Natural killer cell (primary cell): ENCODE measurements around the gene CD34. TPM values are rescaled to one million over a fixed set of nuclear protein-coding genes. Genes with fewer than 3 reads are reported as not detected.

Source experiments
- ATAC-seq, 3 donors: fragments of 150-1000 bp in 2 of 3; fragments of 200-7000 bp in 1 of 3; cut with Tn5 transposase; 1 replicate in 1 of 3; 2 replicates in 2 of 3; pipeline ENCODE4 v1.10.0; 2021; ENCODE audit warnings: mild to moderate bottlenecking in 2 of 3, moderate library complexity in 2 of 3
- DNase-seq, 2 donors: peaks; one replicate each; pipeline versions ENCODE4 v3.0.0 to v3.0.0-alpha.2; 2013 to 2021; ENCODE audit warnings: mixed read lengths in 1 of 2
- H3K27ac ChIP-seq: one replicate; pipeline ENCODE4 v1.5.1; 2013; ENCODE audit warnings: mild to moderate bottlenecking, low read length
- H3K27me3 ChIP-seq: one replicate; pipeline ENCODE4 v1.6.1; 2013; ENCODE audit warnings: low read length; ENCODE audit not compliant: control insufficient read depth, insufficient read depth
- H3K36me3 ChIP-seq: one replicate; pipeline ENCODE4 v1.6.1; 2013; ENCODE audit warnings: low read length; ENCODE audit not compliant: control insufficient read depth, insufficient read depth
- H3K4me1 ChIP-seq: one replicate; pipeline ENCODE4 v1.6.1; 2013; ENCODE audit warnings: low read length; ENCODE audit not compliant: control insufficient read depth, insufficient read depth
- H3K4me3 ChIP-seq: one replicate; pipeline ENCODE4 v1.5.1; 2013; ENCODE audit warnings: low read length
- H3K9me3 ChIP-seq: one replicate; pipeline ENCODE4 v1.6.1; 2013; ENCODE audit warnings: low read length; ENCODE audit not compliant: control insufficient read depth, insufficient read depth
- H3K27ac Mint-ChIP-seq, 2 donors: one replicate each; pipeline ENCODE4 v1.8.0; 2022; ENCODE audit warnings: mild to moderate bottlenecking in 2 of 2, mixed read lengths in 2 of 2, moderate library complexity in 1 of 2
- H3K27me3 Mint-ChIP-seq, 2 donors: one replicate each; pipeline ENCODE4 v1.8.0; 2022; ENCODE audit warnings: low read depth in 2 of 2, mixed read lengths in 2 of 2
- H3K36me3 Mint-ChIP-seq: one replicate; pipeline ENCODE4 v1.8.0; 2022; ENCODE audit warnings: mixed read lengths
- H3K4me1 Mint-ChIP-seq, 2 donors: one replicate each; pipeline ENCODE4 v1.8.0; 2022; ENCODE audit warnings: mixed read lengths in 2 of 2
- H3K4me3 Mint-ChIP-seq: one replicate; pipeline ENCODE4 v1.8.0; 2022; ENCODE audit warnings: mild to moderate bottlenecking, moderate library complexity, mixed read lengths
- H3K9me3 Mint-ChIP-seq, 2 donors: one replicate each; pipeline ENCODE4 v1.8.0; 2022; ENCODE audit warnings: mixed read lengths in 2 of 2
- WGBS: methylation state at CpG from one replicate; pipeline ENCODE4 v1.1.7; 2013; ENCODE audit warnings: missing lambda C conversion rate; ENCODE audit not compliant: insufficient coverage; 5-methylcytosine and 5-hydroxymethylcytosine counted together
- intact Hi-C: fragments of 100-400 bp; cut with micrococcal nuclease; formaldehyde crosslinking; loops from one replicate; pipeline ENCODE4 v1.14.2; 2022
- total RNA-seq, 4 donors: library from RNA; stranded (reverse); fragments of 120-200 nt in 1 of 4; gene quantifications; one replicate each; pipeline versions ENCODE4 v1.2.3 to v1.2.4, GENCODE V29; 2013 to 2022
- TF ChIP-seq, protein P1 (sequence below): fragments of 200-600 bp; IDR thresholded peaks from one replicate; pipeline ENCODE4 v1.8.0; 2022; ENCODE audit warnings: antibody characterized with exemption

Gene CD34
- total RNA-seq, 3 donors from 2014 or later (not counting 1 experiment from before 2014, with no cell fraction given) = 0.14 to 0.30 TPM; not detected in 1

DNA sequence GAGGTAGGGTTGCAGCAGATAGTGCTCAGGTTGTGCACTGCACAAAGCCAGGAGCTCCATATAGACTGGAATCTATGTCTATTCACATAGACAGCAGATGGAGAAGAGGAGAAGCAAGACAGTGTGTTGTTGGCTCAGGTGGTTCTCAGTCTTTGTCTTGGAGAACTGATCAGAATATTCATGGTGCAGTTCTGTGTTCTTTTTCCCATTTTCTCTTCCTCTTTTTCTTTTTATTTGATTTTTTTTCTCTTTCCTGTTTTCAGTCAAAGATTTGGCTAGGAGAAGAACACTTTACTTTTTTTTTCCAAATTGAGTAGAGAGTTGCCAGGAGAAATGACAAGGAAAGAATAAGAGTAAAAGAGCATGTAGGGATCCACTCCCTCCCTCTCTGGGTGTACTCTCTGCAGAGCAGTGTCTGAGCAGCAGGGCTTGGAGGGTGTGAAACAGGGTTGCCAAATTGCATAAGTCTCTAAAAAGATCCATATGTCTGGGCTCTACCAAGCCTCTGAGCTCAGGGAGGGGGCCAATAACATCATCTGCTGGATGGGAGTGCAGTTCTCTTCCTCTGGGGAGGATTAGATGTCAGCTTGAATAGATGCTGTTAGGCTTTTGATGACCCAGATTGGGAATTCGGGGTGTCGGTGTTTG is 8.7 kb upstream of the CD34 start:
- Mint-ChIP-seq H3K4me1 (no peaks in the 10 kb centered on the region), H3K9me3 (no peaks in the 10 kb centered on the region), H3K27me3 (peaks cover 11 to 56% of the 10 kb centered on the region in 2 donors), H3K27ac (no peak overlapping the region), H3K36me3 (no peaks in the 10 kb centered on the region), H3K4me3 (no peak overlapping the region)
- no peaks in the 10 kb centered on the region for H3K4me1 ChIP-seq
- ATAC-seq (no peak), DNase-seq (no peak)
- intact Hi-C loops = no loop called here
- TF ChIP-seq, protein P1, sequence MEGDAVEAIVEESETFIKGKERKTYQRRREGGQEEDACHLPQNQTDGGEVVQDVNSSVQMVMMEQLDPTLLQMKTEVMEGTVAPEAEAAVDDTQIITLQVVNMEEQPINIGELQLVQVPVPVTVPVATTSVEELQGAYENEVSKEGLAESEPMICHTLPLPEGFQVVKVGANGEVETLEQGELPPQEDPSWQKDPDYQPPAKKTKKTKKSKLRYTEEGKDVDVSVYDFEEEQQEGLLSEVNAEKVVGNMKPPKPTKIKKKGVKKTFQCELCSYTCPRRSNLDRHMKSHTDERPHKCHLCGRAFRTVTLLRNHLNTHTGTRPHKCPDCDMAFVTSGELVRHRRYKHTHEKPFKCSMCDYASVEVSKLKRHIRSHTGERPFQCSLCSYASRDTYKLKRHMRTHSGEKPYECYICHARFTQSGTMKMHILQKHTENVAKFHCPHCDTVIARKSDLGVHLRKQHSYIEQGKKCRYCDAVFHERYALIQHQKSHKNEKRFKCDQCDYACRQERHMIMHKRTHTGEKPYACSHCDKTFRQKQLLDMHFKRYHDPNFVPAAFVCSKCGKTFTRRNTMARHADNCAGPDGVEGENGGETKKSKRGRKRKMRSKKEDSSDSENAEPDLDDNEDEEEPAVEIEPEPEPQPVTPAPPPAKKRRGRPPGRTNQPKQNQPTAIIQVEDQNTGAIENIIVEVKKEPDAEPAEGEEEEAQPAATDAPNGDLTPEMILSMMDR = no peak
- no peaks in the 10 kb centered on the region for H3K9me3 ChIP-seq
- H3K27ac ChIP-seq = no peak overlapping the region
- H3K36me3 ChIP-seq = no peaks in the 10 kb centered on the region
- no peak overlapping the region for H3K4me3 ChIP-seq
- 76% methylated on average over 2 of the region's 2 CpGs for WGBS
- H3K27me3 ChIP-seq = no peaks in the 10 kb centered on the region

GRCh38 chr1:207918581-207918980 is 7.7 kb upstream of the CD34 start:
- Mint-ChIP-seq H3K27me3 (peaks cover 14 to 58% of the 10 kb centered on the region in 2 donors), H3K9me3 (no peaks in the 10 kb centered on the region), H3K4me3 (no peak overlapping the region), H3K27ac (no peak overlapping the region), H3K36me3 (no peaks in the 10 kb centered on the region), H3K4me1 (no peaks in the 10 kb centered on the region)
- no peak for DNase-seq
- intact Hi-C loops = no loop called here
- WGBS = 52% methylated on average over 5 of the region's 5 CpGs
- Histone ChIP-seq H3K27me3 (no peaks in the 10 kb centered on the region), H3K9me3 (no peaks in the 10 kb centered on the region), H3K36me3 (no peaks in the 10 kb centered on the region), H3K27ac (no peak overlapping the region), H3K4me1 (no peaks in the 10 kb centered on the region), H3K4me3 (no peak overlapping the region)
- TF ChIP-seq, protein P1 = no peak
- ATAC-seq = no peak

DNA sequence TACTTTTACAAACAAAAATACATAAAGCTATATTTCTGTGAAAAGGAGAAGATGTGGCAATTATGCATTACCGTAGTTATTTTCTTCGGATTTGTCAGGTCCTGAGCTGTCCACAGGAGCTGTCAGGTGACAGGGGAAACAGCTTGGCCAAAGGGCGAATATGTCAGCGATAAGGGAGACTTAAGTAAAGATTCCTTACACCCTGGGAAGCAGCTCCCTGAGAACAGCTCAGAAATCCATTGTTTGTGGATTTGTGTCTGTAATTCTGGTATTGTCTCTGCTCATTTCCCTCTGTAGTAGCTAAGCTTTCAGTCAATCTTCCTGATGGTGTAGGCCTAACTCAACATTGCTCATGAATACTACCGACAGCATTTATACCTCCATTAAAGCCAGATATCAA is 7.1 kb upstream of the CD34 start:
- H3K9me3 ChIP-seq = no peaks in the 10 kb centered on the region
- Mint-ChIP-seq H3K9me3 (no peaks in the 10 kb centered on the region), H3K27me3 (peaks cover 17 to 53% of the 10 kb centered on the region in 2 donors), H3K36me3 (no peaks in the 10 kb centered on the region), H3K4me3 (no peak overlapping the region), H3K4me1 (no peaks in the 10 kb centered on the region), H3K27ac (no peak overlapping the region)
- no peak overlapping the region for H3K27ac ChIP-seq
- no peak overlapping the region for H3K4me3 ChIP-seq
- DNase-seq = no peak
- no peak for ATAC-seq
- H3K27me3 ChIP-seq = no peaks in the 10 kb centered on the region
- intact Hi-C loops = no loop called here
- H3K4me1 ChIP-seq = no peaks in the 10 kb centered on the region
- TF ChIP-seq, protein P1 = no peak
- no peaks in the 10 kb centered on the region for H3K36me3 ChIP-seq
- 54% methylated on average over 4 of the region's 5 CpGs for WGBS

- H3K4me1 Mint-ChIP-seq = no peaks in the 10 kb centered on the region
- no peak overlapping the region for H3K27ac Mint-ChIP-seq
- H3K27me3 Mint-ChIP-seq = peaks cover 21 to 52% of the 10 kb centered on the region in 2 donors
- DNase-seq = no peak
- no peak for ATAC-seq
- Histone ChIP-seq H3K27ac (no peak overlapping the region), H3K4me3 (no peak overlapping the region), H3K9me3 (no peaks in the 10 kb centered on the region), H3K36me3 (no peaks in the 10 kb centered on the region), H3K27me3 (no peaks in the 10 kb centered on the region), H3K4me1 (no peaks in the 10 kb centered on the region)
- WGBS = 88% methylated on average over 4 of the region's 4 CpGs
- no peak overlapping the region for H3K4me3 Mint-ChIP-seq
- intact Hi-C loops = no loop called here
- TF ChIP-seq, protein P1 = no peak
- no peaks in the 10 kb centered on the region for H3K36me3 Mint-ChIP-seq
- H3K9me3 Mint-ChIP-seq = no peaks in the 10 kb centered on the region
Observed at GRCh38 chr1:207917080-207917479, 6.2 kb upstream of the CD34 start.
